Measurements from ENCODE around the gene PNMA6F.

Gene PNMA6F

DNA sequence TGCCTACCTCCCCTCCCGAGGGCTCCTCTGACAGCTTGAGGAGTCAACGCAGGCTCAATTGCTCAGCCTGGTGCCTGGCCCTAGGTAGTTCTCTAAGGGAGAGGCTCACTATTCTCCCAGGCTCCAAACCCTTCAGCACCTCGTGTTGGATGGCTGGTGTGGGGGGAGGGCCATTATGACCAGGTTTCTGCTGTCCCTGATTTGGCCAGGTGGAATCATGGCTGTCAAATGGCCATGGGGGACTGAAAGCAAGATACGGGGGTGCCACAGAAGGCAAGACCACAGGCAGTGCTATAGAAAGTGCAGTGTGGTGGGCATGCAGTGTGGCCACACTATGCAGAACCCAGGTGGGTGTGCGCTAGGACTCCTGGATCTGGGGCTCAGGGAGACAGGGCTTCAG lies 9.5 kb downstream of the PNMA6F start:
- no peak overlapping the region for H3K4me3 ChIP-seq (replicated peaks; ENCODE audit: low read depth, low read length)
- DNase-seq (ENCODE audit: extremely low read depth, insufficient read length): no peak
- TF ChIP-seq, protein P1, sequence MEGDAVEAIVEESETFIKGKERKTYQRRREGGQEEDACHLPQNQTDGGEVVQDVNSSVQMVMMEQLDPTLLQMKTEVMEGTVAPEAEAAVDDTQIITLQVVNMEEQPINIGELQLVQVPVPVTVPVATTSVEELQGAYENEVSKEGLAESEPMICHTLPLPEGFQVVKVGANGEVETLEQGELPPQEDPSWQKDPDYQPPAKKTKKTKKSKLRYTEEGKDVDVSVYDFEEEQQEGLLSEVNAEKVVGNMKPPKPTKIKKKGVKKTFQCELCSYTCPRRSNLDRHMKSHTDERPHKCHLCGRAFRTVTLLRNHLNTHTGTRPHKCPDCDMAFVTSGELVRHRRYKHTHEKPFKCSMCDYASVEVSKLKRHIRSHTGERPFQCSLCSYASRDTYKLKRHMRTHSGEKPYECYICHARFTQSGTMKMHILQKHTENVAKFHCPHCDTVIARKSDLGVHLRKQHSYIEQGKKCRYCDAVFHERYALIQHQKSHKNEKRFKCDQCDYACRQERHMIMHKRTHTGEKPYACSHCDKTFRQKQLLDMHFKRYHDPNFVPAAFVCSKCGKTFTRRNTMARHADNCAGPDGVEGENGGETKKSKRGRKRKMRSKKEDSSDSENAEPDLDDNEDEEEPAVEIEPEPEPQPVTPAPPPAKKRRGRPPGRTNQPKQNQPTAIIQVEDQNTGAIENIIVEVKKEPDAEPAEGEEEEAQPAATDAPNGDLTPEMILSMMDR (IDR thresholded peaks at IDR 0.05; ENCODE audit: insufficient read depth, low read length, poor library complexity, severe bottlenecking): no peak
- H3K27me3 ChIP-seq (replicated peaks; ENCODE audit: control insufficient read depth, insufficient read depth, low read length): no peaks in the 10 kb centered on the region
- no peaks in the 10 kb centered on the region for H3K36me3 ChIP-seq (ENCODE audit: control insufficient read depth, insufficient read depth, low read length)

DNA sequence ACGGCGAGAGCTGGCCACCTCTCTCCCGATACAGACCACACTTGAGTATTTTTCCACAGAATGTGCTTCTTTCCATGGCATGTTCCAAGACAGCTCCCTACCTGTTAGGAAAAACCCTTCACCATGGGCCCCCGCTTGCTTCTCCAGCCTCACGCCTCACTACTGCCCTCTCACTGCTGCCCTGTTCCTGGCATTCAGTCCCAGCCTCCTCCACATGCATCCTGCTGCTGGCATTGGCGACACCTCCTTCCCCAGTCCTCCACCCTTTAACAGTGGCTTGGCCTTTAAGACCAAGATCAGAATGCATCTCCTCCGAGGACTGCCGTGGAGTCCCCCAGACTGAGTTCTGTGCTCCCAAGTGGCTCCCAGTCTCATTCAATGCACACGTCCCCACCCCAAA lies 10.7 kb downstream of the PNMA6F start:
- Histone ChIP-seq H3K4me3 (replicated peaks; ENCODE audit: low read depth, low read length) (no peak overlapping the region), H3K36me3 (ENCODE audit: control insufficient read depth, insufficient read depth, low read length) (no peaks in the 10 kb centered on the region), H3K27me3 (replicated peaks; ENCODE audit: control insufficient read depth, insufficient read depth, low read length) (no peaks in the 10 kb centered on the region)
- DNase-seq (ENCODE audit: extremely low read depth, insufficient read length): no peak
- TF ChIP-seq, protein P1 (IDR thresholded peaks at IDR 0.05; ENCODE audit: insufficient read depth, low read length, poor library complexity, severe bottlenecking): no peak

DNA sequence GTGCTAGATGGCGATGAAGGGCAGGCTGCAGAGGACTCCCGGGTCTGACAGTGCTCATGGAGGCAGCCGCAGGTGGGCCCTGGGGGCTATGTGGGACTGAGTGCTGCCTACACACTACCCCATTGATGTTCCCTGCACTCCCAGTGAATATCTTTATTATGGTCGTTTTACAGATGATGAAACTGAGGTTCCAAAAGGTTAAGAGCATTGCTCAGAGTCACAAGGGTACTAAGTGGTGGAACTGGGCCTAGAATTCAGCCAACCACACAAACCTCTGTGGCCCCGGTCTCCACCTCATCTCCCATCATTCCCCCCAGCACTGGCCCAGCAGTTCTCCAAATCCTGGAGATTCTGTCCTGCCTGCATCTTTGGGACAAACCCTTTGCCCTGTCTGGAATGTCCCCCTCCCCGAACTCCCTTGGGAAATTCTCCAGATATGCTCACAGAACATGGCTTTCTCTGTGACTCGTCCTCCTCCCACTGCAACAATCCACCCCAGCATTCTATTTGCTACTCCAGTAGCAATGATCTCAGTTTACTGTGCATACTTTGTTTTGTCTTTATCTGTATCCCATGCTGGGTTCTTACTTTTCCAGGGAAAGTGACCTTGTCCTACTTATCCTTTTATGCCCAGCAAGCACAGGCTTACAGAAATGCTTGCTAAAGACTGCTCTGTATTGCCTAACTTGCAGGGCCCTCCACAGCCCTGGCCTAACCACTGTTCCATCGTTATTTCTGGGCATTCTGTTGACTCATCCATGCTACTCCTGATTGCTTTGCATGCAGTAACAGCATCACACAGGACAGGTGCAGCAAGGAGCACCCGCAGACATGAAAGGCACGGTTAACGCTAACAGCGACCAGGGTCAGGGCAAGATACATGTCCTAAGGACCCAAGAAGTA lies 14.0 kb downstream of the PNMA6F start:
- TF ChIP-seq, protein P1 (IDR thresholded peaks at IDR 0.05; ENCODE audit: insufficient read depth, low read length, poor library complexity, severe bottlenecking): no peak

DNA sequence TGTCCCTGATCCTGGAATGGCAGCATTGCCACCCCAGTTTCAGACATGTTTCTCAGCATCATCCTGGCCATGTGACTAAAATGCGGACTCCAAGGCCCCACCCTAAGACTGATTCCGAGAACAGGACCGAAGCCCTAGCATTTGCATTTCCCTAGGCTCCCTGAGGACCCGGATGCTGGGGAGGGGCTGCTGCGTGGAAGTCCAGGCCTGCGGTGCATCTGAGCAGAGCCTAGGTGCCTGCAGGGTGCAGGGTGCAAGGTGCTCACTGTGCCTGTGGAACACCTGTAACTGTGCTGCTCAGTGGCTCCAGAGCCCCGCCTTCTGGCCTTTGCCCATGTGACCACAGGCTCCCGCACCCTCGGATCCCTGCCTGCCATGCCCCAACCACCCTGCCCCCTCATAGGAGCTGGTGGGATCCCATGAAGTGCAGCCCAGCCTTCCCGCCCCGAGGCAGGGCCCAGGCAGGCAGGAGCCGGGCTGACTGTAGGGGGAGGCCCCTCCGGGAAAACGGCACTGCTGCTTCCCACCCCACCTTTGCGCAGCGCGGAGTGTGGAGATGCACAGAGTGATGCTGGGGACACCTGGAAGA lies 14.9 kb downstream of the PNMA6F start:
- no peak for DNase-seq (ENCODE audit: extremely low read depth, insufficient read length)
- TF ChIP-seq, protein P1 (IDR thresholded peaks at IDR 0.05; ENCODE audit: insufficient read depth, low read length, poor library complexity, severe bottlenecking): no peak

More for the DNA sequence above, 14.0 kb downstream of the PNMA6F start:
- H3K27me3 ChIP-seq (replicated peaks; ENCODE audit: control insufficient read depth, insufficient read depth, low read length): no peaks in the 10 kb centered on the region
- H3K4me3 ChIP-seq (replicated peaks; ENCODE audit: low read depth, low read length): no peak overlapping the region
- no peaks in the 10 kb centered on the region for H3K36me3 ChIP-seq (ENCODE audit: control insufficient read depth, insufficient read depth, low read length)
- DNase-seq (ENCODE audit: extremely low read depth, insufficient read length): no peak

DNA sequence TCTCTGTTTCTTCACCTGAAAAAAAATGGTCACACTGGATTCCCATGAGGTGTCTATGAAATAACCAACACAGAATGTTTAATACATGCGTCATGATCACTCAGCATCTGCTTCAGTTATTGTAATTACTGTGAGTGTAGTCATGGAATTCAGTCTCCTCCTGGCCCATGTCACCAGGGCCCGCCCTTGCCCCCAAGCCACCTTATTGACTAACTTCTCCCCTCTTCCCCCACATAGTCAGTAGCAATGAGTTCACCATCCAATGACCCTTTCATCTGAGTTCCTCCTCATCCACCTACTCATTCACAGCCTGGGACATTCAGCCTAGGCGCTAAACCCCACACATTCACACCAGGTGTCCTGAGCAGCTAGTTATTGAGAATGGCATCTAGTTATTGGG lies 15.6 kb downstream of the PNMA6F start:
- no peaks in the 10 kb centered on the region for H3K27me3 ChIP-seq (replicated peaks; ENCODE audit: control insufficient read depth, insufficient read depth, low read length)
- TF ChIP-seq, protein P1 (IDR thresholded peaks at IDR 0.05; ENCODE audit: insufficient read depth, low read length, poor library complexity, severe bottlenecking): no peak
- H3K4me3 ChIP-seq (replicated peaks; ENCODE audit: low read depth, low read length): no peak overlapping the region
- no peaks in the 10 kb centered on the region for H3K36me3 ChIP-seq (ENCODE audit: control insufficient read depth, insufficient read depth, low read length)
- DNase-seq (ENCODE audit: extremely low read depth, insufficient read length): no peak

More for the DNA sequence above, 14.9 kb downstream of the PNMA6F start:
- no peak overlapping the region for H3K4me3 ChIP-seq (replicated peaks; ENCODE audit: low read depth, low read length)
- H3K36me3 ChIP-seq (ENCODE audit: control insufficient read depth, insufficient read depth, low read length): no peaks in the 10 kb centered on the region
- no peaks in the 10 kb centered on the region for H3K27me3 ChIP-seq (replicated peaks; ENCODE audit: control insufficient read depth, insufficient read depth, low read length)
